MM.1S (cell line): ENCODE data around the gene KCNK5.

ENCODE experiments used
- DNase-seq: peaks from one replicate; pipeline ENCODE4 v3.0.0-alpha.2; 2015
- H2AFZ ChIP-seq: fragments of 300-600 bp; sonication (generic); 2 replicates; pipeline ENCODE4 v1.6.0; 2016; ENCODE audit warnings: antibody characterized with exemption, low read length
- H3F3A ChIP-seq: fragments of 300-600 bp; sonication (generic); 2 replicates; pipeline ENCODE4 v1.6.1; 2016; ENCODE audit warnings: mild to moderate bottlenecking, antibody characterized with exemption, low read length, moderate library complexity, mixed read lengths; ENCODE audit not compliant: insufficient read depth
- H3K27ac ChIP-seq: fragments of 300-600 bp; sonication (generic); 2 replicates; pipeline ENCODE4 v1.5.1; 2016; ENCODE audit warnings: mild to moderate bottlenecking, low read length
- H3K27me3 ChIP-seq: fragments of 300-600 bp; sonication (generic); replicated peaks from 2 replicates; pipeline ENCODE4 v1.6.0; 2016; ENCODE audit warnings: low read length; ENCODE audit not compliant: insufficient read depth
- H3K36me3 ChIP-seq: fragments of 300-600 bp; sonication (generic); replicated peaks from 2 replicates; pipeline ENCODE4 v1.6.1; 2016; ENCODE audit warnings: mild to moderate bottlenecking, low read length, mixed read lengths; ENCODE audit not compliant: insufficient read depth
- H3K4me1 ChIP-seq: fragments of 300-600 bp; sonication (generic); 2 replicates; pipeline ENCODE4 v1.6.1; 2016; ENCODE audit warnings: low read length, mixed read lengths
- H3K4me2 ChIP-seq: fragments of 300-600 bp; sonication (generic); 2 replicates; pipeline ENCODE4 v1.6.0; 2016; ENCODE audit warnings: low read depth, low read length
- H3K4me3 ChIP-seq: fragments of 300-600 bp; sonication (generic); 2 replicates; pipeline ENCODE4 v1.5.1; 2016; ENCODE audit warnings: low read length, mixed read lengths
- H3K79me2 ChIP-seq: fragments of 300-600 bp; sonication (generic); 2 replicates; pipeline ENCODE4 v1.6.1; 2016; ENCODE audit warnings: mixed run types, low read length, mixed read lengths
- H3K9ac ChIP-seq: fragments of 300-600 bp; sonication (generic); 2 replicates; pipeline ENCODE4 v1.6.1; 2016; ENCODE audit warnings: low read length, mixed read lengths
- H3K9me2 ChIP-seq: fragments of 300-600 bp; sonication (generic); replicated peaks from 2 replicates; pipeline ENCODE4 v1.6.1; 2016; ENCODE audit warnings: mild to moderate bottlenecking, low read length, mixed read lengths; ENCODE audit not compliant: insufficient read depth
- H3K9me3 ChIP-seq: fragments of 300-600 bp; sonication (generic); replicated peaks from 2 replicates; pipeline ENCODE4 v1.6.1; 2016; ENCODE audit warnings: mild to moderate bottlenecking, low read length, mixed read lengths; ENCODE audit not compliant: insufficient read depth
- H4K20me1 ChIP-seq: fragments of 300-600 bp; sonication (generic); 2 replicates; pipeline ENCODE4 v1.6.1; 2016; ENCODE audit warnings: mild to moderate bottlenecking, low read length, moderate library complexity, mixed read lengths; ENCODE audit not compliant: insufficient read depth
- CTCF ChIP-seq: fragments of 300-600 bp; sonication (generic); IDR thresholded peaks from 2 replicates; pipeline ENCODE4 v1.5.1; 2016; ENCODE audit warnings: antibody characterized with exemption, low read length, mixed read lengths
- EZH2 ChIP-seq: fragments of 300-600 bp; sonication (generic); optimal IDR thresholded peaks from 2 replicates; pipeline ENCODE3; 2017; ENCODE audit warnings: low read depth, mild to moderate bottlenecking, antibody characterized with exemption, low read length, mixed read lengths
- EZH2phosphoT487 ChIP-seq: fragments of 300-600 bp; sonication (generic); IDR thresholded peaks from 2 replicates; pipeline ENCODE4 v1.6.1; 2018; ENCODE audit warnings: antibody characterized with exemption, low read length

Gene KCNK5

GRCh38 chr6:39274471-39274870 is 45.2 kb upstream of the KCNK5 start:
- Histone ChIP-seq H3K4me3 (no peak overlapping the region), H2AFZ (no peak overlapping the region), H3K4me1 (no peaks in the 10 kb centered on the region), H4K20me1 (no peaks in the 10 kb centered on the region), H3K36me3 (no peaks in the 10 kb centered on the region), H3K4me2 (no peak overlapping the region), H3K9me3 (no peaks in the 10 kb centered on the region), H3K27me3 (no peaks in the 10 kb centered on the region), H3K27ac (no peak overlapping the region), H3K79me2 (no peaks in the 10 kb centered on the region), H3K9ac (no peak overlapping the region), H3K9me2 (no peaks in the 10 kb centered on the region), H3F3A (no peaks in the 10 kb centered on the region)
- no peak for DNase-seq
- TF ChIP-seq EZH2phosphoT487 (no peak), CTCF (no peak), EZH2 (no peak)

- no peak for DNase-seq
- TF ChIP-seq EZH2 (no peak), EZH2phosphoT487 (no peak), CTCF (no peak)
These were observed 44.1 kb upstream of the KCNK5 start for GRCh38 chr6:39273406-39273821.

GRCh38 chr6:39269961-39270360 is 40.7 kb upstream of the KCNK5 start:
- Histone ChIP-seq H3K27me3 (no peaks in the 10 kb centered on the region), H3K27ac (no peak overlapping the region), H3F3A (no peaks in the 10 kb centered on the region), H3K4me1 (no peaks in the 10 kb centered on the region), H3K4me3 (no peak overlapping the region), H3K79me2 (no peaks in the 10 kb centered on the region), H4K20me1 (no peaks in the 10 kb centered on the region), H3K9me3 (no peaks in the 10 kb centered on the region), H3K36me3 (no peaks in the 10 kb centered on the region), H2AFZ (no peak overlapping the region), H3K9me2 (no peaks in the 10 kb centered on the region), H3K9ac (no peak overlapping the region), H3K4me2 (no peak overlapping the region)
- no peak for DNase-seq
- no peak for TF ChIP-seq EZH2
- TF ChIP-seq CTCF = no peak
- no peak for TF ChIP-seq EZH2phosphoT487

More at GRCh38 chr6:39273406-39273821, 44.1 kb upstream of the KCNK5 start:
- Histone ChIP-seq H2AFZ (no peak overlapping the region), H3K79me2 (no peaks in the 10 kb centered on the region), H3K4me3 (no peak overlapping the region), H4K20me1 (no peaks in the 10 kb centered on the region), H3K36me3 (no peaks in the 10 kb centered on the region), H3K9me3 (no peaks in the 10 kb centered on the region), H3K27me3 (no peaks in the 10 kb centered on the region), H3K4me2 (no peak overlapping the region), H3K9ac (no peak overlapping the region), H3F3A (no peaks in the 10 kb centered on the region), H3K4me1 (no peaks in the 10 kb centered on the region), H3K9me2 (no peaks in the 10 kb centered on the region), H3K27ac (no peak overlapping the region)
